ENCODE results near the gene SBK2. TPM values are rescaled to one million over a fixed set of nuclear protein-coding genes. Genes with fewer than 3 reads are reported as not detected.

SBK2 gene
- total and polyA plus RNA-seq, 9 of the 15 experiments (the other 6 are each of a cell fraction or from before 2014, with no cell fraction given): not detected

DNA sequence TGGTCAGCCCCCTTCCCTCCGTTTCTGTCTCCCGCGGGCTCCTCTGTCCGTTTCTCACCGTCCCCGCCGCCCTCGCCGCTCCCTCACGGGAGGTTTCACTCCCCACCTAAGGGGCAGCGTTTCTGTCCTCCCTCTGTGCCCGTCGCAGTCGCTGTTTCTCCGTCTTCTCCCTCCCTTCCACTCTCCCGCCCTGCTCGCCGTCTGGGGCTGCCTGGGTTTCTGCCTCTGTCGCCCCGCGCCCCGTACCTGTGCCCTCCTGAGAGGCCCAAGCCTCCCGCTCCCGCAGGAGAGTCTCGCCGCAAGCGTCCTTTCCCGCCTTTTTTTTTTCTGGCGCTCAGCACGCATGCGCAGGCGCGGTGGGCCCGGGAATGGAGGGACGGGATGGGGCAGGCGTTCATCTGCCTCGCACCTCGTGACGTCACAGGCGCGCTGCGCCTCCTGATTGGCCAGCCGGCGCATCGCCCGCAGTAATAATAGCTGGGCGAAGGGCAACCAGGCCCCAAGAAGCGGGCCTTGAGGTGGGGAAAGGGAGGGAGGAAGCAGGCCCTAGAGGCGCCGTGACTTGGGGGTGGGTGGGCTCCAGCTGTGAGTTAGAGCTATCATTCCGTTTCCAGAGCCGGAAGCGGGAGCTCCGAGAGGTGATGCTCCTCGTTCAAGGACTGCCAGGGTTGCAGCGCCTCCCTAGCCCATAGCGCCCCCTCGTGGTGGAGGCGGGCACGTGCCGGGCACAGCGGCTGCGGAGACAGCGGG, 33.3 kb downstream of the SBK2 start (continued):
- TF ChIP-seq KDM1A (IDR thresholded peaks at IDR 0.05) (peak in 1 of 2 experiments; percentile 57; a peak in 1 of 4 replicates), DPF2 (IDR thresholded peaks at IDR 0.05) (peak; percentile 36; the same call in 1 of the 2 replicates), ZNF263 (CRISPR knock-in tag; IDR thresholded peaks at IDR 0.05; ENCODE audit: borderline replicate concordance) (peak; percentile 89), SMC3 (conservative IDR thresholded peaks at IDR 0.05; ENCODE audit: insufficient read depth, low read depth, low read length) (peak; percentile 79), ELF4 (CRISPR knock-in tag; IDR thresholded peaks at IDR 0.05) (0 out of 2 replicates have a peak, but pooled peaks have one; percentile 62), MIER1 (IDR thresholded peaks at IDR 0.05; ENCODE audit: low read depth) (peak; percentile 29; the same call in 1 of the 2 replicates), RAD51 (IDR thresholded peaks at IDR 0.05; ENCODE audit: borderline replicate concordance, low read depth) (no peak), CXXC5 (CRISPR knock-in tag; IDR thresholded peaks at IDR 0.05) (peak; percentile 92), TOE1 (IDR thresholded peaks at IDR 0.05; ENCODE audit: borderline replicate concordance) (peak; percentile 69; the same call in 1 of the 2 replicates), TOE1 (CRISPR knock-in tag; IDR thresholded peaks at IDR 0.05; ENCODE audit: borderline replicate concordance, low read depth) (peak; percentile 79; the same call in 1 of the 2 replicates), TCF7L2 (IDR thresholded peaks at IDR 0.05; ENCODE audit: low read depth, low read length) (no peak), REST (IDR thresholded peaks at IDR 0.05; ENCODE audit: borderline replicate concordance) (peak; percentile 86), REST (CRISPR knock-in tag; IDR thresholded peaks at IDR 0.05; ENCODE audit: low read depth) (no peak)
- TF ChIP-seq, protein P1, sequence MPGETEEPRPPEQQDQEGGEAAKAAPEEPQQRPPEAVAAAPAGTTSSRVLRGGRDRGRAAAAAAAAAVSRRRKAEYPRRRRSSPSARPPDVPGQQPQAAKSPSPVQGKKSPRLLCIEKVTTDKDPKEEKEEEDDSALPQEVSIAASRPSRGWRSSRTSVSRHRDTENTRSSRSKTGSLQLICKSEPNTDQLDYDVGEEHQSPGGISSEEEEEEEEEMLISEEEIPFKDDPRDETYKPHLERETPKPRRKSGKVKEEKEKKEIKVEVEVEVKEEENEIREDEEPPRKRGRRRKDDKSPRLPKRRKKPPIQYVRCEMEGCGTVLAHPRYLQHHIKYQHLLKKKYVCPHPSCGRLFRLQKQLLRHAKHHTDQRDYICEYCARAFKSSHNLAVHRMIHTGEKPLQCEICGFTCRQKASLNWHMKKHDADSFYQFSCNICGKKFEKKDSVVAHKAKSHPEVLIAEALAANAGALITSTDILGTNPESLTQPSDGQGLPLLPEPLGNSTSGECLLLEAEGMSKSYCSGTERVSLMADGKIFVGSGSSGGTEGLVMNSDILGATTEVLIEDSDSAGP (CRISPR knock-in tag; IDR thresholded peaks at IDR 0.05): peak; percentile 76; the same call in 1 of the 2 replicates
- TF ChIP-seq, protein P2, sequence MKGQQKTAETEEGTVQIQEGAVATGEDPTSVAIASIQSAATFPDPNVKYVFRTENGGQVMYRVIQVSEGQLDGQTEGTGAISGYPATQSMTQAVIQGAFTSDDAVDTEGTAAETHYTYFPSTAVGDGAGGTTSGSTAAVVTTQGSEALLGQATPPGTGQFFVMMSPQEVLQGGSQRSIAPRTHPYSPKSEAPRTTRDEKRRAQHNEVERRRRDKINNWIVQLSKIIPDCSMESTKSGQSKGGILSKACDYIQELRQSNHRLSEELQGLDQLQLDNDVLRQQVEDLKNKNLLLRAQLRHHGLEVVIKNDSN (CRISPR knock-in tag; IDR thresholded peaks at IDR 0.05): peak; percentile 81
